AG20443 (cell line): Measurements from ENCODE around the gene NPIPA8.
"Not testable (repeated sequence)": the region's sequence is repeated elsewhere in the genome, so short reads cannot be mapped to it uniquely, and the experiment has no call there.

ENCODE experiments used
- DNase-seq: peaks from one replicate; pipeline ENCODE4 v3.0.0; 2012; ENCODE audit warnings: low spot score, mixed read lengths

The NPIPA8 gene

GRCh38 chr16:18336636-18337035, at the start of gene NPIPA8:
Gene NPIPA8, minus strand, starts transcription at chr16:18336736. Its CDS starts 4,074 bp downstream, at chr16:18332662.
- DNase-seq, result not testable (repeated sequence)

- DNase-seq, result not testable (repeated sequence)
Measured at GRCh38 chr16:18385285-18385684, 48.7 kb upstream of the NPIPA8 start.

- DNase-seq, result not testable (repeated sequence)
Measured at GRCh38 chr16:18384869-18385268, 48.3 kb upstream of the NPIPA8 start.

- not testable (repeated sequence) for DNase-seq
Measured at GRCh38 chr16:18384098-18384636, 47.6 kb upstream of the NPIPA8 start.

- DNase-seq, result not testable (repeated sequence)
Measured at GRCh38 chr16:18382696-18383095, 46.2 kb upstream of the NPIPA8 start.

GRCh38 chr16:18347742-18348141, 11.2 kb upstream of the NPIPA8 start:
- not testable (repeated sequence) for DNase-seq

GRCh38 chr16:18346993-18347392, 10.5 kb upstream of the NPIPA8 start:
- not testable (repeated sequence) for DNase-seq

GRCh38 chr16:18344634-18345033, 8.1 kb upstream of the NPIPA8 start:
- DNase-seq, result not testable (repeated sequence)

GRCh38 chr16:18341986-18342385, 5.5 kb upstream of the NPIPA8 start:
- not testable (repeated sequence) for DNase-seq

- DNase-seq, result not testable (repeated sequence)
Measured at GRCh38 chr16:18341417-18341960, 5.0 kb upstream of the NPIPA8 start.

- DNase-seq, result not testable (repeated sequence)
Measured at GRCh38 chr16:18339210-18339609, 2.7 kb upstream of the NPIPA8 start.

- DNase-seq, result not testable (repeated sequence)
Measured at GRCh38 chr16:18311811-18312210, 24.7 kb downstream of the NPIPA8 start.

- not testable (repeated sequence) for DNase-seq
Measured at GRCh38 chr16:18309159-18309558, 27.4 kb downstream of the NPIPA8 start.

- not testable (repeated sequence) for DNase-seq
Measured at GRCh38 chr16:18307241-18307640, 29.3 kb downstream of the NPIPA8 start.

- DNase-seq, result not testable (repeated sequence)
Measured at GRCh38 chr16:18306066-18306465, 30.5 kb downstream of the NPIPA8 start.

GRCh38 chr16:18303059-18303706, 33.4 kb downstream of the NPIPA8 start:
- DNase-seq, result not testable (repeated sequence)

- not testable (repeated sequence) for DNase-seq
Measured at GRCh38 chr16:18297714-18298113, 38.8 kb downstream of the NPIPA8 start.

- not testable (repeated sequence) for DNase-seq
Measured at GRCh38 chr16:18296931-18297330, 39.6 kb downstream of the NPIPA8 start.

- not testable (repeated sequence) for DNase-seq
Measured at GRCh38 chr16:18294371-18294770, 42.2 kb downstream of the NPIPA8 start.

GRCh38 chr16:18293337-18293956, 43.1 kb downstream of the NPIPA8 start:
- not testable (repeated sequence) for DNase-seq

GRCh38 chr16:18290959-18291358, 45.6 kb downstream of the NPIPA8 start:
- DNase-seq, result not testable (repeated sequence)

GRCh38 chr16:18286342-18286741, 50.2 kb downstream of the NPIPA8 start:
- DNase-seq, result not testable (repeated sequence)

GRCh38 chr16:18280319-18280718, 56.2 kb downstream of the NPIPA8 start:
- not testable (repeated sequence) for DNase-seq
